Activated T-cell treated with anti-CD3 and anti-CD28 coated beads, Interleukin-2, amount 50 U/mL, for 72 hours (primary cell): Measurements from ENCODE around the gene METTL3. TPM values are rescaled to one million over a fixed set of nuclear protein-coding genes. Genes with fewer than 3 reads are reported as not detected.

Experiments used
- ATAC-seq, 2 donors: fragments of 150-1000 bp; cut with Tn5 transposase; replicated peaks in 1 of 2; 2 replicates each; pipeline ENCODE4 v1.10.0; 2021; ENCODE audit warnings: moderate library complexity in 2 of 2, mild to moderate bottlenecking in 1 of 2
- DNase-seq, 2 donors: peaks; one replicate each; pipeline ENCODE4 v3.0.0; 2021 to 2022; ENCODE audit warnings: mixed read lengths in 1 of 2
- H3K27ac Mint-ChIP-seq: one replicate; pipeline ENCODE4 v1.8.0; 2022; ENCODE audit warnings: mild to moderate bottlenecking, moderate library complexity, mixed read lengths
- H3K27me3 Mint-ChIP-seq: one replicate; pipeline ENCODE4 v1.8.0; 2022; ENCODE audit warnings: low read depth, mixed read lengths
- H3K36me3 Mint-ChIP-seq, 2 donors: one replicate each; pipeline ENCODE4 v1.8.0; 2022; ENCODE audit warnings: mixed read lengths in 2 of 2, mild to moderate bottlenecking in 1 of 2; ENCODE audit not compliant: insufficient read depth in 2 of 2
- H3K4me1 Mint-ChIP-seq: one replicate; pipeline ENCODE4 v1.8.0; 2022; ENCODE audit warnings: low read depth, mixed read lengths
- H3K4me3 Mint-ChIP-seq, 2 donors: one replicate each; pipeline ENCODE4 v1.8.0; 2022; ENCODE audit warnings: mild to moderate bottlenecking in 2 of 2, mixed read lengths in 2 of 2, moderate library complexity in 2 of 2
- H3K9me3 Mint-ChIP-seq, 2 donors: one replicate each; pipeline ENCODE4 v1.8.0; 2022; ENCODE audit warnings: mixed read lengths in 2 of 2
- total RNA-seq, 2 donors: library from RNA; stranded (reverse); gene quantifications; one replicate each; pipeline ENCODE4 v1.2.3, GENCODE V29; 2022

Gene METTL3
- total RNA-seq, 2 donors from 2014 or later = 62.1 to 71.0 TPM

DNA sequence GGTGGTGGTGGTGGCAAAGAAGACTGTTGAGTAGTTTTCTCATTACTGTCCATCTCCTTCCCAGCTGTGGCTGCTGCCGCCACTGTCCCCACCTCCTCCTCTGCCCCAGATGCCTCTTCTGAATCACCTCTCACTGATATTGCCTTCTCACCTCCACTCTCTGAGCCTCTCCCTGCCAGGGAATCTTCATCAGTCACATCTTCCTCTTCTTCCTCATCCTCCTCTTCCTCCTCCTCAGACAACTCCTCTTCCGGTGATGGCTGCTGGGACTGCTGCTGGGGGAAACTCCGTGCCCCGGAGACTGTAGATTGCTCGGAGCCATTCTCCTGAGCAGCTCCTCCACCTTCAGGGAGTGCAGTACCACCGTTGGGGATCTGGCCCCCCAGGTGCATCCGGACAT lies 12.1 kb upstream of the METTL3 start:
- no peak for ATAC-seq
- H3K9me3 Mint-ChIP-seq = no peaks in the 10 kb centered on the region

DNA sequence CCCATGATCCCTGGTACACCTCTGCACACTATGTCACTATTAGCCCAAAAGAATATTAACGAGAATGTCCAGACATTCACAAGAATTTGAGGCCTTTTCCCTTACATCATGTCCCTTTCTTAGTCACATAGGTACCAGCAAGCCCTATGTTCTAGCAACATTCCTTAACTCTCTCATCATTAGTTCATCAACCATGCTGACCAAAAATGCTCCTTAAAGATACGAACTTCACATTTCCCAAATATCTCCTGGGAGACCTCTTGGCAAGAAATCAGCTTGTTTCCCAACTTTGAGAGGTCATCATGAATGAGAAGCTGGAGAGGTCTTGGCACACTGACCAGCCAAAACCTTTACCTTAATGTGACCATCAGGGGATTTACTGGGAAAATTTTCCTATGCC lies 10.4 kb upstream of the METTL3 start:
- no peak overlapping the region for H3K4me3 Mint-ChIP-seq
- H3K27ac Mint-ChIP-seq = no peak overlapping the region
- H3K9me3 Mint-ChIP-seq = no peaks in the 10 kb centered on the region
- DNase-seq (no peak), ATAC-seq (no peak)
- H3K36me3 Mint-ChIP-seq = no peaks in the 10 kb centered on the region
- H3K27me3 Mint-ChIP-seq = no peaks in the 10 kb centered on the region
- H3K4me1 Mint-ChIP-seq = peaks cover 11% of the 10 kb centered on the region

More for the DNA sequence above, 12.1 kb upstream of the METTL3 start:
- Mint-ChIP-seq H3K27me3 (no peaks in the 10 kb centered on the region), H3K27ac (no peak overlapping the region), H3K4me1 (peaks cover 19% of the 10 kb centered on the region), H3K36me3 (no peaks in the 10 kb centered on the region), H3K4me3 (no peak overlapping the region)
- DNase-seq = no peak

DNA sequence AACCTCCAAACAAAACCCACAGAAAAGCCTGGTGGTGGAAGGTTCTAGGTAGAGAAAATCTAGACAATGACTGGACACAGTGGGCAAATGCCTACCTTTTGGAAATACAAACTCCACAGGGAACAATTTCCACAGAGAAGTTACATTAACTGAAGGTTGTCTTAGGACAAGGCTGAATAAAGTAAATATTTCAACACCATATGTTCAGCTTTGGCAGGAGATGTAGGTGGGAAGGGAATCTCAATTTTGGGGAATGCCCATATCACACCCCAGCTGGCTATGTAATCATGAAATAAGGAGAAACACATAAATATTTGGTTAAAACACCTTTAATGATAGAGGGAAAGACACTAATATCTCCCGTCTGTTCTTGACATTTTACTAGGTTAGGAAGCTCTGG lies 9.6 kb upstream of the METTL3 start:
- DNase-seq (no peak), ATAC-seq (no peak)
- Mint-ChIP-seq H3K27ac (no peak overlapping the region), H3K36me3 (no peaks in the 10 kb centered on the region), H3K27me3 (no peaks in the 10 kb centered on the region), H3K4me1 (peaks cover 11% of the 10 kb centered on the region), H3K4me3 (no peak overlapping the region), H3K9me3 (no peaks in the 10 kb centered on the region)

DNA sequence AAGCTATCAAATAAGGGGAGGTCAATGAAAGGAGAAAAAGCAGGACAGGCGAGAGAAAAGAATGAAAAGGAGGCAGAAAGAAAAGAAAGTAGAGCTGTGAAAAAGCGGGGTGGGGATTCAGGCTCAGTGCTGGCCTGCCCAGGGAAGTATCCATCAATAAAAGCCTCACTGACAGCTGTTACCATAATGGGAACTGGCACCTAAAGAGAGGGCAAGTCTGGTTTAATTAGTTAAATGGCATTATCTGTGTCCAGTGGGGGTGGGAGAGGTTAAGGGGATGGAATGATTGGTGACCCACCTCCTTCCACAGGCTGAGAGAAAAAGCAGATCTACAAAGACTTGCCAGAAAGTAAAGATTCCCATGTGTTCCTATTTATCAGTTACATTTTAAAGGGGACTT lies 7.6 kb upstream of the METTL3 start:
- no peak overlapping the region for H3K27ac Mint-ChIP-seq
- H3K4me1 Mint-ChIP-seq = peaks cover 11% of the 10 kb centered on the region
- no peak overlapping the region for H3K4me3 Mint-ChIP-seq
- no peaks in the 10 kb centered on the region for H3K27me3 Mint-ChIP-seq
- H3K36me3 Mint-ChIP-seq = no peaks in the 10 kb centered on the region
- ATAC-seq (no peak), DNase-seq (no peak)
- no peaks in the 10 kb centered on the region for H3K9me3 Mint-ChIP-seq

DNA sequence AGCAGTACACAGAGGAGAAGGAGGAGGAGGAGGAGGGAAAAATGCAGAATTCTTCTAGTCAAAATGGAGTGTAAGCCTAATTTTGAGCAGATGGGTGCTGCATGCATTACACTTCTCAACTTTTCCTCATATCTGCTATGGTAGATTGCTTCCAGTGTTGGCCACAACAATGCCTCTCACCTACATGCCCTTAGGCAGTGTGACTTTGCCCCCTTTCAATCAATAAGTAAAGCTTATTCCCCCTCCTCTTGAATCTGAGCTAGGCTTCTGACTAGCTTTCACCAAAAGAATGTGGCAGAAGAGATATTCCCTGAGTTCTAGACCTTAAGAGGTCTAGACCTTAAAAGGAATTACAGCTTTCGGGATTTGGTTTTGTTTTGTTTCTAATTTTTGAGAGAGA lies 3.2 kb upstream of the METTL3 start:
- no peak overlapping the region for H3K4me3 Mint-ChIP-seq
- no peak for DNase-seq
- no peak overlapping the region for H3K27ac Mint-ChIP-seq
- peaks cover 12% of the 10 kb centered on the region for H3K4me1 Mint-ChIP-seq
- H3K36me3 Mint-ChIP-seq = peaks cover 14% of the 10 kb centered on the region in 2 donors
- H3K27me3 Mint-ChIP-seq = no peaks in the 10 kb centered on the region
- ATAC-seq = no peak
- peaks cover 0 to 4% of the 10 kb centered on the region in 2 donors for H3K9me3 Mint-ChIP-seq

DNA sequence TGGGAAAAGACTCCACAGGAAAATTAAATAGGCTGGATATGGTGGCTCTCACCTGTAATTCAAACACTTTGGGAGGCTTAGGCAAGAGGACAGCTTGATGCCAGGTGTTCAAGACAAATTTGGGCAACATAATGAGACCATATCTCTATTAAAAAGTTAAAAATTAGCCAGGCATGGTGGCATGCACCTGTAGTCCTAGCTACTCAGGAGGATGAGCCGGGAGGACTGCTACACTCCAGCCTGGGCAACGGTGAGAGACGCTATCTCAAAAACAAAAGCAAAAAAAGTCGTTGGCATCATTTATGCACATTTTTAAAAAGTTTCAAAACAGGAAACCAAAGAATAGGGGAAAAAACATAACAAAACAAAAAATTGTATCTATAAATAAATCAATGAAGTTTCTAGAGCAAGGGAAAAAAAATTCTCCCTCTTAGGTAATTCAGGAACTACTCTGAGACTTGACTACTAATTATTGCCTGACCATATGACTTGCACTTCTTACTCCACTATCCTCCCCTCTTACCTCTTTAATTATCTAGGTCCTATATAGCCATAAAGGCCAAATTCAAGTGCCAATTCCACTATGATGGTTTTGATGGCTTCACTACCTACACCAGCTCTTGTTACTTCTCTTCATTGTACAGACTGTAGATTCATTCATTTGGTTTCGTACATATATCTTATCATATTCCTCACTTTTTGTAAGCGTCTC lies 1.6 kb downstream of the METTL3 start:
- no peak for ATAC-seq
- peaks cover 48% of the 10 kb centered on the region for H3K4me1 Mint-ChIP-seq
- H3K36me3 Mint-ChIP-seq = peaks cover 14 to 23% of the 10 kb centered on the region in 2 donors
- no peaks in the 10 kb centered on the region for H3K27me3 Mint-ChIP-seq
- H3K9me3 Mint-ChIP-seq = peaks cover 0 to 4% of the 10 kb centered on the region in 2 donors
- peak overlapping the region; percentile 96 to 98 for H3K4me3 Mint-ChIP-seq
- peak overlapping the region; percentile 98 for H3K27ac Mint-ChIP-seq
- no peak for DNase-seq

DNA sequence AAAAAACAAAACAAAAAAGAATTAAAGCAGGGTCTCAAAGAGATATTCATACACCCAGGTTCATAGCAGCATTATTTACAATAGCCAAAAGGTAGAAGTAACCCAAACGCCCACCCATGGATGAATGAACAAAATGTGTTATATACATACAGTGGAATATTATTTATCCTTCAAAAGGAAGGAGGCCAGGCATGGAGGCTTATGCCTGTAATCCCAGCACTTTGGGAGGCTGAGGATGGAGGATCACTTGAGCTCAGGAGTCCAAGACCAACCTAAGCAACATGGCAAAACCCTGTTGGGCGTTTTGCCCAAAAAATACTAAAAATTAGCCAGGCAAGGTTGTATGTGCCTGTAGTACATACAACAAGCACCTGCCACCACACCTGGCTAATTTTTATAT lies 4.6 kb downstream of the METTL3 start:
- DNase-seq = no peak
- no peaks in the 10 kb centered on the region for H3K27me3 Mint-ChIP-seq
- H3K4me1 Mint-ChIP-seq = peaks cover 57% of the 10 kb centered on the region
- peaks cover 14 to 24% of the 10 kb centered on the region in 2 donors for H3K36me3 Mint-ChIP-seq
- H3K4me3 Mint-ChIP-seq = no peak overlapping the region
- peak overlapping the region; percentile 48 for H3K27ac Mint-ChIP-seq
- no peak for ATAC-seq
- peaks cover 0 to 2% of the 10 kb centered on the region in 2 donors for H3K9me3 Mint-ChIP-seq

DNA sequence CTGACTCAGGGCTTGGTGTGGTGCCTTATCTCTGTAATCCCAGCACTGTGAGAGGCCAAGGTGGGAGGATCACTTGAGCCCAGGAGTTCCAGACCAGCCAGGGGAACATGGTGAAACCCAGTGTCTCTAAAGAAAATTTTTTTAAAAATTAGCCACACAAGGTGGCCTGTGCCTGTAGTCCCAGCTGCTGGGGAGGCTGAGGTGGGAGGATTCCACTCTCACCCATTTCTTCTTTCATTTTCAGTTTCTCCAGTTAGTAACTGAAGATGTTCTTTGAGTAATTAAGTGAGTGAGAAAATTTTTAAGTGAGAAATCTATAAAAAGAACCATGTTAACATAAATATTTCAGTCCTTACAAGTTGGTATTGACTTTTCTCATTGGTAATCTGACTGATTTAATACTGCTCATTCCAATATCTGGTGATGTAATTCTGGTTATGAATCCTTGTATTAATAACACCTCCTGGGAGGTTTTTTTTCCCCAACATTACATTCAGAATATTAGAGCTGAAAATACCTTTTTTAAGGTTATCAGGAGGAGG lies 6.1 kb downstream of the METTL3 start:
- H3K36me3 Mint-ChIP-seq = peaks cover 3 to 20% of the 10 kb centered on the region in 2 donors
- H3K27ac Mint-ChIP-seq = peak overlapping the region; percentile 94
- DNase-seq = peak; percentile 17
- H3K9me3 Mint-ChIP-seq = no peaks in the 10 kb centered on the region
- peak overlapping the region; percentile 53 to 81 for H3K4me3 Mint-ChIP-seq
- H3K27me3 Mint-ChIP-seq = no peaks in the 10 kb centered on the region
- peak; percentile 67 to 70 for ATAC-seq
- H3K4me1 Mint-ChIP-seq = peaks cover 57% of the 10 kb centered on the region

DNA sequence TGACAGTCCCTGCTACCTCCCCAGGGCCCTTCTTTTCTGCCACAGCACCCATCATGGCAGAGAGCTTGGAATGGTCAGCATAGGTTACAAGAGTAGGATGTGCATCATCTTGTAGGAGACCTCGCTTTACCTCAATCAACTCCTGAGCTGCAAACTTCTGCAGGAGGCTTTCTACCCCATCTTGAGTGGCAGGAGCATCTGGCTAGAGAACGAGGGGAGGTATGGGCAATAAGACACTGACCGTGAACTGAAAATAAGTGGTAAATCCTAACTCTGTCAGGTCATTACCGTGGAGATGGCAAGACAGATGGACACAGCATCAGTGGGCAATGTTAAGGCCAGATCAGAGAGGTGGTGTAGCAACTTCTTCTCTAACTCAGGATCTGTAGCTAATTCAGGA lies 7.8 kb downstream of the METTL3 start:
- no peak for ATAC-seq
- H3K9me3 Mint-ChIP-seq = no peaks in the 10 kb centered on the region
- no peak overlapping the region for H3K27ac Mint-ChIP-seq
- no peaks in the 10 kb centered on the region for H3K27me3 Mint-ChIP-seq
- peaks cover 57% of the 10 kb centered on the region for H3K4me1 Mint-ChIP-seq
- H3K4me3 Mint-ChIP-seq = no peak overlapping the region
- H3K36me3 Mint-ChIP-seq = peaks cover 2 to 25% of the 10 kb centered on the region in 2 donors
- no peak for DNase-seq

DNA sequence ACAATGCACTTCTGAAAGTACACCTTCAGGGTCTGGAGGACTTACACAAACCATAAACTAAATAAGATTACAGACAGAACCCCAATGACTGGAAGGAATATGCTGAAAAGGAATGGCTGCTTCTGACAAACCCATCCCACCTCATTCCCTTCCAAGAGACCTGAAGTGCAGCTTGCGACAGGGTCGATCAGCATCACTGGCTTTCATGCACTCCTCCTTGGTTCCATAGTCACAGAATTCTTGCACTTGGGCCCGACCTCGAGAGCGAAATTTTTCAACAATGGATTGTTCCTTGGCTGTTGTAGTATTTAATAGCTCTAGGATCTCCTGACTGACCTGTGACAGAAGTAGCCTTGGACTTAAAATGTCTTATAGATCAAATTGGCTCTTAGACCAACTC lies 9.6 kb downstream of the METTL3 start:
- H3K4me3 Mint-ChIP-seq = no peak overlapping the region

DNA sequence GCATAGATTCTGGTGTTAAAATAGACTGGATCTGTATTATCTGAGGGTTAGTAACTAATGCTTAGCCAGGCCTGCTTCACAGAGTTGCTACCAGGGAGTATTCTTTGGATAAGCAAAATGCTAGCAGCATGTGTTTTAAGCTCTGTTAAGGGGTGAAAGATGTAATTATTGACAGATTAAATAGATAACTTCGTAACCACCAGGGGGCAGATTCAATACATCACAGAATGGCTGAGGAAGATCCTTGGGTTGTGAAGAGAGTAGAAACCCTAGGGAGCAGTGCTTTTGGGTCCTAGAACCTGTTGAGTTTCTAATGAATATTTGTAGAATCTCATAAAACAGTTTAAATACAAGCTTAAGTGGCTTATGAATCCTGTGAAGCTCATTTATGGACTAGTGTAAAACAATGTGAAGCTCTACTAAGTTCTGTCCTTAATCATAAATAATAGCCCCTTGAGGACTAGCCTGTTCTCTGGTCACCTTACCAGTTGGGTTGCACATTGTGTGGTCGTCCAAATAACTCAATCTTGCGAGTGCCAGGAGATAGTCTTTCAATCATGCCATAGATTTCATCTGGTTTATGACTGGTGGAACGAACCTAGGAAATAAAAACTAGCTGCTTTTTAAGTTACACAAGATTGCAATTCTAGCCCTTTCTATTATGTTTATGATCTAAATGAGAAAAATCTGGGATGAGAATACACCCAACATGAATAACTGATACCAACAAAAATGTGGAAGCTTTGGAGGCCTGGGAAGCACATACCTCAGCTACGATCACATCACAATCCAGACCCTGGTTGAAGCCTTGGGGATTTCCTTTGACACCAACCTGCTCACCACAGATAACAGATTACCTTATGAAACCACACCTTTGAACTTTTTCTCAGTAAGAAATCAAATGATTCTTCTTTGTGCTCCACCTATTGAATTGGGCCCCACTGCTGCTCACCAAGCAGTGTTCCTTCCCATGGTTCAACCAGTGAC lies 12.3 kb downstream of the METTL3 start:
- DNase-seq (peak; percentile 24 to 27), ATAC-seq (peak; percentile 72 to 83)
- peak overlapping the region; percentile 13 to 40 for H3K4me3 Mint-ChIP-seq
- peaks cover 28% of the 10 kb centered on the region for H3K4me1 Mint-ChIP-seq
- peaks cover 9 to 23% of the 10 kb centered on the region in 2 donors for H3K36me3 Mint-ChIP-seq
- H3K9me3 Mint-ChIP-seq = no peaks in the 10 kb centered on the region
- no peaks in the 10 kb centered on the region for H3K27me3 Mint-ChIP-seq
- H3K27ac Mint-ChIP-seq = peak overlapping the region; percentile 86

More for the DNA sequence above, 9.6 kb downstream of the METTL3 start:
- peak overlapping the region; percentile 1 for H3K27ac Mint-ChIP-seq
- peaks cover 46% of the 10 kb centered on the region for H3K4me1 Mint-ChIP-seq
- H3K36me3 Mint-ChIP-seq = peaks cover 4 to 18% of the 10 kb centered on the region in 2 donors
- no peaks in the 10 kb centered on the region for H3K27me3 Mint-ChIP-seq
- DNase-seq (no peak), ATAC-seq (no peak)
- H3K9me3 Mint-ChIP-seq = no peaks in the 10 kb centered on the region

DNA sequence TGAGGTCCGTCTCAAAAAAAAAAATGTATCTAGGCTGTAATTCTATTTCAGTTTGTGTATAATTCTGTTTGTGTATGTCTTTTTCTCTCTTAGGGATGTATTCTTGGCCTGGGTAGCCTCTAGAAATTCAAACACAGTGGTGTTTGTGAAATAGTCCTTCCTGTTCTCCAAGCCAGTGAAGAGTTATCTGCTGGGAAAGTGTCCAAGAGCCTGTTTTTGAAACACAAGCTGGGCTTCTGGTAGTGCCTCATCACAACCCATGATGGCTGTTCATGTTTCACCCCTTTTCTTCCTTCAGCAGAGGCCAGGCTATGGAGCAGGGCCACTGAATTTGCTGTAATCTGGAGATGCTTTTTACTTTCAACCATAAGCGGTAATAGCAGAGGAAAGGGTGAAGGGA lies 14.7 kb downstream of the METTL3 start:
- H3K9me3 Mint-ChIP-seq = no peaks in the 10 kb centered on the region
- DNase-seq = no peak
- no peak overlapping the region for H3K4me3 Mint-ChIP-seq
- no peak for ATAC-seq
- H3K36me3 Mint-ChIP-seq = peaks cover 10 to 28% of the 10 kb centered on the region in 2 donors
- no peak overlapping the region for H3K27ac Mint-ChIP-seq
- H3K27me3 Mint-ChIP-seq = no peaks in the 10 kb centered on the region
- H3K4me1 Mint-ChIP-seq = peaks cover 23% of the 10 kb centered on the region
